SHP77 treated with DMSO at 0.1 percent for 48 hours (cell line): ENCODE results near the gene TREH.
A peak's percentile ranks its signal among the peaks of the same experiment; 100 is the strongest.
"Not testable (repeated sequence)": the region's sequence is repeated elsewhere in the genome, so short reads cannot be mapped to it uniquely, and the experiment has no call there.

Experiments
- DNase-seq: peaks from one replicate; lab custom pipeline; 2025; lab: John Stamatoyannopoulos, UW

Gene TREH

DNA sequence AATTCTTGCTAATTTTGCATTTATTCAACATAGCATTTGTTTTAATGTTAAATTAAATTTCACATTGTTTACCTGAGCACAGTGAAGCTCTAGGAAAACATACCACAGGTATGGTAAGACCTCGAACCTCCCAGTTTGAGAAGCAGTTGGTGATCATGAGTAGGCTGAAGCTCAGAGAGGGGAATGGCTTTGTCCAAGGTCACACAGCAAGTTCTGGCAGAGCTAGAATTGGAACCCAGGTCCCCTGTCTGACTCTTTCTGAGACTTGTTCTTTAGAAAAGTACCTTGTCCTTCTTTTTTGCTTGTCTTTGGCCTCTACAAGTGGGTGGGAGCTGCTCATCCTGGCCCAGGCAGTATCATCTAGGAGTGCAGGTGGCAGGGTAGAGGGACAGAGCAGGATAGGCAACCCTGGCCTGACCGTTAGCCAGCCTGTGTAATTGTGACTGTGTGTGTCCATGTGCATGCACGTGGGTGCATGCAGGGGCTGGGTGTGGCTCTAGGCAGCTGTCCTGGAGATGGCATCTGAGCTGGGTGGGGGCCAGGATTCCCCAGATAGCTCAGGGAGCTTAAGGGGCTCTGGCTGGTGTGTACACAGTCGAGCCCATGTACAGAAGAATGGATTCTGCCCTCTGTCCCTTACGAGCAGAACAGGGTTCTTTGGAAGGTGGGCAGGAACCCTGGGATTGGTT lies 50.4 kb downstream of the TREH start:
- DNase-seq, result no peak

DNA sequence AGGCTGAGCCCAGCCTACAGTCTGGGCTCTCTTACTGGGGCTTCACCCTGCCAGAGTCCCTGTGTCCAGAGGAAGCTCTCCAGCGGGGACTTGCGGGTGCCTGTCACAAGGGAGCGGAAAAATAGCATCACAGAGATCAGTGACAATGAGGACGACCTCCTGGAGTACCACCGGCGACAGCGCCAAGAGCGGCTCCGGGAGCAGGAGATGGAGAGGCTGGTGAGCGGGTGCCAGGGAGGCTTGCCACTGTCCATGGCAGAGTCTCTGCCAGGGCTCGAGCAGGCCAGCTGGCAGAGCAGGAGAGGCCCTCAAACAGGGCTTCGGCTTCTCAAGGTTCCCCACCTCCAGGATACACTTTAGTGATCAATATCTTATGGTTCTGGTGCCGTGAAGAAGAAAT lies 51.0 kb downstream of the TREH start:
- DNase-seq, result no peak

DNA sequence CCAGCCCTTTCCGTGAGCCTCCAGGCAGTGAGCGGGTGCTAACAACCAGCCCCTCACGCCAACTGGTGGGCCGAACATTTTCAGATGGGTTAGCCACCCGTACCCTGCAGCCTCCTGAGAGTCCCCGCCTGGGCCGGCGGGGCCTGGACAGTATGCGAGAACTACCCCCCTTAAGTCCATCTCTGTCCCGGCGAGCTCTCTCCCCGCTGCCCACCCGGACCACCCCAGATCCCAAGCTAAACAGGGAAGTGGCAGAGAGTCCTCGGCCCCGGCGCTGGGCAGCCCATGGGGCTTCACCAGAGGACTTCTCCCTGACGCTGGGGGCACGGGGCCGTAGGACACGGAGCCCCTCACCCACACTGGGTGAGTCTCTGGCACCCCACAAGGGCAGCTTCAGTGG lies 51.4 kb downstream of the TREH start:
- no peak for DNase-seq

DNA sequence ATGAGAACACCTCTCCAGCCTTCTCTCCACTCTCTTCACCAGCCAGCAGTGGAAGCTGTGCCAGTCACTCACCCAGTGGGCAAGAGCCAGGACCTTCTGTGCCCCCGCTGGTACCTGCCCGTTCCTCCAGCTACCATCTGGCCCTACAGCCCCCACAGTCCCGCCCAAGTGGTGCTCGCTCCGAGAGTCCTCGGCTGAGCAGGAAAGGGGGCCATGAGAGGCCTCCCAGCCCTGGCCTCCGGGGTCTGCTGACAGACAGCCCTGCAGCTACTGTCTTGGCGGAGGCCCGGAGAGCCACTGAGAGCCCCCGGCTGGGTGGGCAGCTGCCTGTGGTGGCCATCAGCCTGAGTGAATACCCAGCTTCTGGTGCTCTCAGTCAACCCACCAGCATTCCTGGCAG lies 51.9 kb downstream of the TREH start:
- DNase-seq, result no peak

DNA sequence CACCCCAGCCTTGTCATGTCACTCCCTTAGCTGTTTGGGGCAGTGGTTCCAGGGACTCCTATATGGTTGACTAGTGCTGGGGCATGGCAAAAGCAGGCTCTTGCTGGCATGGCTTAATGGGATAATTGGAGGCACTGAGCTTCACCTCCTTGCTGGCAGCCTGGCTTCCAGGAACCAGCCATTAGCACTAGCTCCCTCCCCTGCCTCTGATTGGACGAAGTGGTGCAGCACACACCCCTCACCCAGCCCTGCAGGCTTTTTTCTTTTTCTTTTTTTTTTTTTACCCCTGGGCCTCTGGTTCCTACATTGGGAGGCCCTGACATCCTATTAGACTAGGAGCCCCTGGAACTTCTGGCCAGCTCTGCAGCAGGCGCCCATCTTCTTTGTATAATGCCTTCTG lies 53.5 kb downstream of the TREH start:
- DNase-seq, result no peak

DNA sequence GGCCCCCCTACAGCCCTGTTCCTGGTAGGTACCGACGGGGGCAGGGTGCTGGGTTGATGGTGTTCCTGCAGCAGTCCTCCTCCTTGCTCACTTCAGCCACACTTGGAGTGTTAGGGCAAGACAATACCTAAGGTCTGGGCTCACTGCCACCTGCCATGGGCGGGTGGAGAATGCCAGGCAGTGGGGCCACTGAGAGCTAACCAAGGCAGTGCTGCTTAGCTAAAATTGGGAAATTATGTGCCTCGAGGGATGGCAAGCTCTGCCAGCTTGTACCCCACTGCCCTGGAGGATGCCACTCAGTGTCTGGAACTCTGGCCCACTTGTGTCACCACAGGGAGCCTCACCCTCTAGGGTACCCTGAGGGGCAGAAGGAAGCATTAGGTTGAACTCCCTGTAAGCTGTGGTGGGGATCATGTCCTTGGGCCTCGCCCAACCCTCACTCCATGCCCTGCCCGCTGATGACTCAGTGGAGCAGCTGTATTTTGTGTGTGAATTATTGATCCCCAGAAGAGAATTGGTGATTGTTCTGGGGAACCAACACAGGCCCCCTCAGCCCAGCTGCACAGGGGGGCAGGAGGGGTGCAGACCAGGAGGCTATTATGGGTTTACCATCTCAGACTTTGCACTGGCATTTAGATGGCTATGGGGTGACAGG lies 54.3 kb downstream of the TREH start:
- no peak for DNase-seq

DNA sequence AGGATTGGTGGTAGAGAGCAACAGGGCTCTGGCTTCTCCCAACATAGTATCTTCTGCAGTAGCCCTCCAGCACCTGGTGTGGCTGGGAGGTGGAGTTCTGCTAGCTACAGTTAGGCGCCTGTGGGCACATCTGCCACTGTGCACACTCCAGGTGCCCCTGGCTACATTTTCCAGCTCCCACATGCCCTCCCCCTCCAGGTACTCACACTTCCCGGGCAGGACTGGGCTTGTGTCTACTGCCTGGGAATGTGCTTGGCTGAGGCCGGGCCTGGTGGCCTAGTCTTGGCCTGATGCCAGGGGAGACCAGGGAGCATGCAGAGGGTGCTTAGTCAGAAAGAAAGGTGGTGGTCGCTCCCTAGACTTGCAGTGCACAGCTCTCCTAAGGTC lies 56.2 kb downstream of the TREH start:
- peak; percentile 94 for DNase-seq

DNA sequence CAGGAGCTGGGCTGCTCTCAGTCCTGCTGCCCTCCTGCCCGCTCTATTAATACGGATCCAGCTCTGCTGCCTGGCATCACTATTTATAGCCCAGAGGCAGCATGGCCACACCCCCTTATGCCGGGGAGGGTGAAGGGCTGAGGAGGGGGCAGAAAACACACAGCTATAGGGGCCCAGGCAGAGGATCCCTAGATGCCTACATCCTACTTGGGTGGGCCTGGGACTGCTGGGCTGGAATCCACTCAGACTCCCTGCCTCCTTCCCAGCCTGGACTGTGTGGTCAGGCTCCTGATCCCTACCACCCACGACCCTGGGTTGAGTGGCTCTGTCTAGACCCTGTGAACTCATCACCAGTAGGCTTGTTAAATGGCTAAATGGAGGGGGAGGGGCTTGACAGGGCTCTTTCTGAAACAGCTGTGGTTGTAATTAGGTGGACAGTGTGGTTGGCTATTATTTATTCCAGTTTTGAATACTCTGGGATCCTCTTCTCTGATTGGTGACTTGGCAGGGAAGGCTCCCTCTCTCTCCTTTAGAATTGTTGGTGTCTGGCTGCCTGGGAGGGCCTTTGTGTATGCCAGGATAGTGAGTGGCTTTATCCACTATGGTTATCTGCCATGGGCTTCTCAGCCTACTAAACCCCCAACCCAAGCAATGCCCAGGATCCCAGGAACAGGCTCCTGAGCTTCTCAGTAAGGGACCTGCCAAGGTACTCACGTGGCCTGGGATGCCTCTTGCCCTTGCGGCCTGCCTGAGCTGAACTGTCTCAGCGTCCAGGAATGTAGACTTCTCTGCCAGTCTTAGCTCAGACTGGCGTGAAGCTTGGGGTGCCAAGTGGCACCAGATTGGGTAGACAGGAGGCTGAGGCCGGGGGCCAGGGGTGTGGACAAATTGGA lies 56.8 kb downstream of the TREH start:
- peak; percentile 86 for DNase-seq

DNA sequence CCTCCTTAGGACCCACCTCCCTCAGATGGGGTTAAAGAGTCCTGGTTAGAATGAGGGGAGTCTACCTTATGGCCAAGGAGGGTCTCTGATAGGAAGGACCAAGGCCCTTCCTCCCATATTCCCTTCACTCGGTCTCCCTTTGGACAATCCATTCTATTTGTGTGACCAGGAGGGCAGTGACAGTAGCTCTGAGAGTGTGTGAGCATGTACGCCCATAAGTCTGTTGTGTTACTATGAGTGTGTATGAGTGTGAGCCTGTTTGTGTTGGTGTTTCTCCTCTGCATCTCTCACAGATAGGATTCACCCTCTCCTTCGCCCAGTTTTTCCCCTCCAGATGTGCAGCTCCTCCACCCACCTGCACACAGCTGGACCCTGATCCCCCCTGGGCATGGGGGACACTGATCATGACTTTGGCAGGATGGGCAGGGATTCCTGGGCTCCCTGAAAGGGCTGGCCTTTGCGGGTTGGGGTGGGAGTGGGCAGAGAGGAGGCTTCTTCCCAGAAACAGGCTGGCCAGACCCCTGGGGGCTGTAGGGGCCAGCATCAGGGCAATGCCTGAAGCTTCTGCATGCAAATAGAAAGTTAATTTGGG lies 57.6 kb downstream of the TREH start:
- no peak for DNase-seq

DNA sequence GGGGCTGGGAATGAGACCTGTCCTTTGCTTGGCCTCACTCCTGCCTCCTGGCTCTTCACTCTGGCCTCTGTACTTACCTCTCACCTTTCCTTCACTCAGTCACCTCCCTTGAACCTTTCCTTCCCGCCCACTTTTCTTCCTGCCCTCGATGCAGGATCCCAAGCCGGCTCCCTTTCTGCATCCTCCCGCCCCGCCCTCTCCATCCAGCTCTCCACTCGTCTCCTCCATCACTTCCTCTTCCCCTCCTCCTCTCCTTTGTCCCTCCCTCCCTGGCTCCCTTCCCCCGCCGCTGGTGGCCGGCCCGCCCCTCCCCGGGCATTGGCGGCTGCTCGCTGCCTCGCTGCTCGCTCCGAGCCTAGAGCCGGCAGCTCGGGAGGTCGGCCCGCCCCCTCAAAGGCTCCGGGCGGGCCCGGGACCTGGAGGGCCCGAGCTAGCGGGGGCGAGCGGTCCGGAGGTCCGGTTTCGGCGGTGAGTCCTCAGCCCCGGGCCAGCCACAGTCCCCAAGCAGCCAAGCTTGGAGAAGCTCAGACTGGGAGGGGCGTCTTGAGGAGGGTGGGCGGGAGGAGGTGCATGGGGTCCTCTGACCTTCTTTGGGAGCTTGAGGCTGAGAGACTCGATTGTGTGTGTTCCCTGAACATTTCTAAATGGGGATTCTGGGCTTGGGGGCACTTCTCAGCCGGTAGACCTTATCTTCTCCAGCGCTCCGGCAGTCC lies 58.2 kb downstream of the TREH start:
- DNase-seq, result peak; percentile 56

DNA sequence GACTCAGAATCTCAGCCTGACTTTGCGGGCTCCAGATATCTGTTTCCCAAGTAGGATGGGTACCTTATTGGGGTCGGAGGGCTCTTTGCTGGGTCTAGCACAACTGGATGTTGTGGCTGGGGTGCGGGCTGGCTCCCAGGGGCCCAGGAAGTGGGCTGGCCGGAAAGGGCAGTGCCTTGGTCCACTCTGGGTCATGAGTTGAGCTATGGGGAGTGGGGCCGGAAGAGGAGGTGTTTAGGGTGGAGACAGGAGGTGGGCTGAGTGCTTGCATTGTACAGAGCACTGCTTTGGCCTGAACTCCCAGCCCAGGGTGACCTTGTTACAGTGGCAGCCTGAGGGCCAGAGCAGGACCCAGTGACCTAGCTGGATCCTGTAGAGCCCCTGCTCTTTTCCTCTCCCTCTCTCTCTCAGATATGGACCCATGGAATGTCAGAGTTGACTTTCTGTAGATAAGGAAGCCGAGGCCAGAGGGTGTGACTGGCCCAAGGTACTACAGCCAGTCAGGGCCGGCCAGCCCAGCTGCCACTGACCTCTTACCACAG lies 58.9 kb downstream of the TREH start:
- peak; percentile 42 for DNase-seq

DNA sequence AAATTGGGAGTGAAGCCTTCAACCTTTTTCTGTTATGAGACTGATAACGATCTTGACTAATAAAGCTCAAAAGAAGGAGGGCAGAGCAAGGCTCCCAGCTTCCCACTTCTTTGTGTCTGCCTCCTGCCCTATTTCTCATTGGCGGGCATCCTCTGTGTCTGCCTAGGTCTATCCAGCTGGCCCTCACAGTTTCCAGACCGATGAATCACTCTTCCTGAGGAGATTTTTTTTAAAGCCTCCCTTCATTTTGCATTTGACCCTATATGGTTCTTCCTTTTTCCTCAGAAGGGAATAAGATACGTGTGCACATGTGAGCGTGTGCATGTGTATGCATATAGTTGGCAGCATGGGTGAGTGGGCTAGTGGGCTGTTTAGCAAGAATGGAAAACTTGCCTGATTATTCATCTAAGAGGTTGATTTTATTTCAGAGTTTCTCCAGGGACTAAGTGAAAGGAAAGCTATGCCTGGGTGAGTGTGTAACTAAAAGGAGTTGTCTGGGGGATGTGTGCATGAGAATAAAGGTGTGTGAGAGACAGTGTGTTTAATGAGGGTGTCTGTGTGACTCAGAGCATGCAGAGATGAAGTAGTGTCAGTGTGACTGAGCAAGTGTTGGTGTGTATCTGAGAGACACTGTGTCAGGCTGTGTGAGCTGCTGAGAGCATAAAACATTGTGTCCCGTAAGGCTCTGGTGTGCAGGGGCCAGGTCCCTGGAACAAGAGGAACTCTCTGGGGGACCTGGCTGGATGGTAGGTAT lies 59.8 kb downstream of the TREH start:
- DNase-seq, result no peak

DNA sequence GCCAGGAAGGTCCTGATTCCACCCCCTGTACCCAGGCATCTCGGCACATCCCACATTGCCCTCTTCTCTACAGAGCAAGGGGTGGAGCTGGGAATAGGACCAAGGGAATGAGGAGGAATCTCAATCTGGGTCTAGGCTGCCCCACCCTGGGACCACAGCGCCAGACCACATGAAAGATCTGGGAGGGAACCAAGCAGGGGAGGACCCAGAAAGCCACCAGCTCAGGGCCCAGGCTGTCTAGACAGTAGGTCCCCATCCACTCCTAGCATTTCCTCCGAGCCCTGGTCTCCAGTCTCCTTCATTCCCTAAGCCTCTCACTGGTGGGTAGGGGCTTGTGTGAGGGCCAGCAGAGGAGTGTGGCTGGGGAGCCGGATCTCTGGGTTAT lies 60.5 kb downstream of the TREH start:
- DNase-seq, result no peak

DNA sequence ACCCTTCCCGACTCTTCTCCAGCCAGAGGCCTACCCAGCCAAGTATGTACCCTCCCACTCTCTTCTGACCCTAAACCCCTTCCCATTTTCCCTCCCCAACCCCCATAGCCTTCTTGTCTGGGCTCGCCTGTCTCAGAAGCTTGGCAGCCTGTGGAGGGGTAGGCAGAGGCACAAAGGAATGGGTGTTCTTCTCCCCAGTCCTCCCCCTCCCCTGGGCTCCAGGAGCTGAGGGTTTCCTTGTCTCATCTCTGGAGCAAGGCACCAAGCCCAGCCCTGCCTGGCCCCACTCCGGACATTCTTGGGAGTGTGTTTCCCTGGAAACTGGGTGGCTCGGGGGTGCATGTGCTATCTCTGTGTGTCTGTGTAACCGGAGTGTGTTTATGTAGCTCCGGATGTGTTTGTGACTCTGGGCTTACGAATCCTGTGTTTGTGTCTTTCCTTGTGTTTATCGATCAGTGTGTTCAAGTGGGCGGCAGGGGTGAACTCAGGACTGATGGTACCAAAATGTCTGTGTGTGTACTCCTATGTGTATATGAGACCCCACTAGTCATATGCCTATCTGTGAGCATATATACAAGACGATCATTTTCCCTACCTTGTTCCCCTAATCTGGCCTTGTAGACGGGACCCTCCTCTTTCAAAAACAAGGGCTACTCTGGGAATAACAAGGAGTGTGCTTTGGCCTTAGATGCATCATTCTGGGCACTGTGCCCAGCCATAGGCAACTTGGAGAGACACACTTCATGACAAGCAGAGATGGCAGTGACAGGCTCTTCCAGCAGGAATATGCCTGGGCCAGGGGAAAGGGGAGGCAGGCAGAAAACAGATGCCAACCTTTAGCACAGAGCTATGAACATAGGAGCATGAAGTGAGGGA lies 61.1 kb downstream of the TREH start:
- DNase-seq, result no peak

DNA sequence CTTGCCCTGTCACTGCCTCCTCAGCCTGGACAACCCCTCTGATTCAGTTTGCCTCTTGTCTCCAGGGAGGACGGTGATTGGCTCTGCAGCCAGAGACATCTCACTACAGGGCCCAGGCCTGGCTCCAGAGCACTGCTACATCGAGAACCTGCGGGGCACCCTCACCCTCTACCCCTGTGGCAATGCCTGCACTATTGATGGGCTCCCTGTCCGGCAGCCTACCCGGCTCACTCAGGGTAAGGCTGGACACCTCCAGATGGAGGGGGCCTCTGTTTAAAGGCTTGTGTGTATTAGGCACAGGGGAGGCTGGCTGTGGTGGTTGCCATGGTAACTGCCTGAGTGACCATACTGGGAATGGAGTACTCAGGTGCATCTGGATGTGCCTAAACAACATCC lies 63.5 kb downstream of the TREH start:
- no peak for DNase-seq

DNA sequence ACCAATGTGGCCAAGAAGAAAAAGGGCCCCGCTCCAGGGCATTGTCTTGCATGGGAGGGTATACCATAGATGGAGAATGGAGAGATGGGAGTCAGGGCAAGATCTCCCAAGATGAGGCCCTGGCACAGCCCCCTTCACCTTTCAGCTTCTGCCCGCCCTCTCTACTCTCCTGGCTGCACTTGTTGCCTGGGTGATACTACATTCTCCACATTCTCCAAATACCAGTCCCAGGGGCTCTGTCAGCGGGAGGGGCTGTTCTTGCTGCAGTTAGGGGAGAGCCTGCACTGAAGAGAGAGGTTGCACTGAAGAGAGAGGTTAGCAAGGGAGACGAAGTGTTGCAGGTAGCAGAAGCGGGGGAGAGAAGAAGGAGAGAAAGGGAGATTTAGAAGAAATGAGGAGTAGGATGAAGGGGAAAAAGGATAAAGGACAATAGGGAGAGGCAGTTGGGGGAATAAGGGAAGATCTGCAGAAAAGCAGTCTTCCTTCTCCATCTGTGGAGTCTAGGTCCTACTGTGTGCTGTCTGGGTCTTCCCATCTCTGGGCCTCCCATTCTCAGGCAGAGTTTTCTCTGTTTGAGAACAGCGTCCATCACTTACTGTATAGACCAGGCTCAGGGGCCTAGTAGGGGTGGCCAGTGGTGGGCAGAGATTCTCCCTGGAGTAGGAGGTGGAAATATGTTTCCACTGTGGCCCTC lies 64.0 kb downstream of the TREH start:
- no peak for DNase-seq

DNA sequence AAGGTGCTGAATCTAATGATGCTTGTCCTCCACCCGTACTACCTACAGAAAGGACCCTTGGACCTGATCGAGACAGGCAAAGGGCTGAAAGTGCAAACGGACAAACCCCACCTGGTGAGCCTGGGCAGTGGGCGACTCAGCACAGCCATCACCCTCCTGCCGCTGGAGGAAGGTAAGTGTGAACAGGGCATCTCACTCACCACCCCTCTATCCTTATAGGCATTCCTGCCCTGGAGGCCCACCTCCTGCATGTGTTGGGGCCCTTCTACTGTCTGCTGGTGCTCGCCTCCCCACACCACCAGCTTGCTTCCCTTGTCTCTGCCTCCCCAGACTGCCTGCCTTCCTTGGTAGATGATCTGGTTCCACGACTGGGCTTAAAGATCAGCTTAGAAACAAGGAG lies 64.9 kb downstream of the TREH start:
- no peak for DNase-seq

DNA sequence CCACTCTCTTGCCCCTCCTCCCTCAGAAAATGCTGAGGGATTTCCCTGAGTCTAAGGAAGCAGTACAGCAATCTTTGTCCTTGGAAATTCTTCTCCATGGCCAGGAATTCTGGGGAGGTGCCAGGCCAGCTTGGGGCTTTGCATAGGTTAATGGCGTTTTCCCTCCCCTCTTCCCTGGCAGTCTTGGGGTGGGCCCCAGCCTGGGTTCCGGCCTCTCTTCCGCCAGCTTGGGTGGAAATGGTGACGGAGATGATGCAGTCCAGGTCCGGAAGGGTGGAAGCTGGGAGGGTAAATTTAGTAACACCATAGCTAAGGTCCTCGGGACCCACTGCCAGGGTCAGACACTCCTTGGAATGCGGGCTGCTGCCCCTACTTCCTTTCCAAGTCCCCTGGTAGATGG lies 67.1 kb downstream of the TREH start:
- DNase-seq, result no peak

DNA sequence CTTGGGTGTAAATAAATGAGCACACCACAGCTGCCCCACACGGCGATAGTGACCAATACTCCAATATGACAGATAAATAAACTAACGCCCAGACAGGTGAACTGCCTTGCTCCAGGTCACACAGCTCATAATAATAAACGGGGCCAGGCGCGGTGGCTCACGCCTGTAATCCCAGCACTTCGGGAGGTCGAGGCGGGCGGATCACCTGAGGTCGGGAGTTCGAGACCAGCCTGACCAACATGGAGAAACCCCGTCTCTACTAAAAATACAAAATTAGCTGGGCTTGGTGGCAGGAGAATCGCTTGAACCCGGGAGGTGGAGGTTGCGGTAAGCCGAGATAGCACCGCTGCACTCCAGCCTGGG lies 68.0 kb downstream of the TREH start:
- not testable (repeated sequence) for DNase-seq
